Measurements from ENCODE around the gene FPR3.

The FPR3 gene

GRCh38 chr19:51807111-51807701 is 12.2 kb downstream of the FPR3 start:
- no peak for DNase-seq (ENCODE audit: low read depth in 2 of 2)

- no peak for DNase-seq (ENCODE audit: low read depth in 2 of 2)
Measured at GRCh38 chr19:51807925-51808324, 13.0 kb downstream of the FPR3 start.

GRCh38 chr19:51808333-51808986 is 13.5 kb downstream of the FPR3 start:
- no peak for DNase-seq (ENCODE audit: low read depth in 2 of 2)

- DNase-seq (ENCODE audit: low read depth in 2 of 2) = no peak
Measured at GRCh38 chr19:51809787-51810186, 14.8 kb downstream of the FPR3 start.

GRCh38 chr19:51810223-51810622 is 15.3 kb downstream of the FPR3 start:
- DNase-seq (ENCODE audit: low read depth in 2 of 2) = no peak

GRCh38 chr19:51811344-51811743 is 16.4 kb downstream of the FPR3 start:
- DNase-seq (ENCODE audit: low read depth in 2 of 2) = no peak

GRCh38 chr19:51815043-51815442 is 20.1 kb downstream of the FPR3 start:
- no peak for DNase-seq (ENCODE audit: low read depth in 2 of 2)

- no peak for DNase-seq (ENCODE audit: low read depth in 2 of 2)
Measured at GRCh38 chr19:51816711-51817110, 21.8 kb downstream of the FPR3 start.

GRCh38 chr19:51820011-51820410 is 25.1 kb downstream of the FPR3 start:
- no peak for DNase-seq (ENCODE audit: low read depth in 2 of 2)

GRCh38 chr19:51820831-51821446 is 26.0 kb downstream of the FPR3 start:
- DNase-seq (ENCODE audit: low read depth in 2 of 2) = no peak

GRCh38 chr19:51821456-51821855 is 26.5 kb downstream of the FPR3 start:
- no peak for DNase-seq (ENCODE audit: low read depth in 2 of 2)

- DNase-seq (ENCODE audit: low read depth in 2 of 2) = no peak
Measured at GRCh38 chr19:51821921-51822320, 27.0 kb downstream of the FPR3 start.

- DNase-seq (ENCODE audit: low read depth in 2 of 2) = no peak
Measured at GRCh38 chr19:51822325-51822724, 27.4 kb downstream of the FPR3 start.

- DNase-seq (ENCODE audit: low read depth in 2 of 2) = no peak
Measured at GRCh38 chr19:51822946-51823345, 28.0 kb downstream of the FPR3 start.

- no peak for DNase-seq (ENCODE audit: low read depth in 2 of 2)
Measured at GRCh38 chr19:51824281-51825005, 29.5 kb downstream of the FPR3 start.

- DNase-seq (ENCODE audit: low read depth in 2 of 2) = no peak
Measured at GRCh38 chr19:51830274-51830673, 35.3 kb downstream of the FPR3 start.

- DNase-seq (ENCODE audit: low read depth in 2 of 2) = no peak
Measured at GRCh38 chr19:51837145-51837544, 42.2 kb downstream of the FPR3 start.

GRCh38 chr19:51861870-51862622 is 67.1 kb downstream of the FPR3 start:
- DNase-seq (ENCODE audit: low read depth in 2 of 2) = no peak

- DNase-seq (ENCODE audit: low read depth in 2 of 2) = no peak
Measured at GRCh38 chr19:51873097-51873496, 78.1 kb downstream of the FPR3 start.
